NCI-H510A (cell line): ENCODE results near the gene EFCAB6.

Experiments used
- DNase-seq: peaks from one replicate; lab custom pipeline; 2025; lab: John Stamatoyannopoulos, UW

Gene EFCAB6

GRCh38 chr22:43479301-43479950 is 332.7 kb downstream of the EFCAB6 start:
- DNase-seq = no peak
